Muscle of arm (tissue), 14 donors: ENCODE data around the gene PTP4A2. TPM values are rescaled to one million over a fixed set of nuclear protein-coding genes. Genes with fewer than 3 reads are reported as not detected.

Experiments used
- DNase-seq: peaks from one replicate; pipeline ENCODE4 v3.0.0-alpha.2; 2013
- long read RNA-seq, 11 donors: transcript quantifications; one replicate each; lab custom pipeline, GENCODE V29; 2026
- polyA plus RNA-seq, 12 donors: library from polyadenylated mRNA; unstranded; fragments of 120-200 nt; gene quantifications; one replicate each; pipeline ENCODE4 v1.2.1, GENCODE V29; 2013; ENCODE audit not compliant: insufficient read length in 12 of 12

Gene PTP4A2
- polyA plus RNA-seq = 100 to 1,000 TPM; 221 to 863 (median 252) TPM
- long read RNA-seq, donor 1, transcript PTP4A2-221 (6 exons, 3,921 nt) = minor isoform, 46 of 277 reads
- long read RNA-seq, donor 1, transcript PTP4A2-201 (4 exons, 1,032 nt) = minor isoform, 5 of 277 reads
- long read RNA-seq, donor 1, transcript PTP4A2-205 (2 exons, 651 nt) = minor isoform, 6 of 277 reads
- long read RNA-seq, donor 1, transcript PTP4A2-218 (5 exons, 3,353 nt) = major isoform, 85 of 277 reads
- long read RNA-seq, donor 1, partial matches to known transcripts = 130 of 277 reads
- long read RNA-seq, donor 1, other reads (novel, unspliced or antisense) = 0 of 277 reads
- long read RNA-seq, donor 2, transcript PTP4A2-221 (6 exons, 3,921 nt) = minor isoform, 32 of 128 reads
- long read RNA-seq, donor 2, transcript PTP4A2-218 (5 exons, 3,353 nt) = major isoform, 33 of 128 reads
- long read RNA-seq, donor 2, partial matches to known transcripts = 47 of 128 reads
- long read RNA-seq, donor 2, other reads (novel, unspliced or antisense) = 7 of 128 reads
- long read RNA-seq, donor 3, transcript PTP4A2-221 (6 exons, 3,921 nt) = minor isoform, 8 of 87 reads
- long read RNA-seq, donor 3, transcript PTP4A2-218 (5 exons, 3,353 nt) = major isoform, 38 of 87 reads
- long read RNA-seq, donor 3, partial matches to known transcripts = 24 of 87 reads
- long read RNA-seq, donor 3, other reads (novel, unspliced or antisense) = 9 of 87 reads
- long read RNA-seq, donor 4, transcript PTP4A2-221 (6 exons, 3,921 nt) = minor isoform, 8 of 48 reads
- long read RNA-seq, donor 4, transcript PTP4A2-218 (5 exons, 3,353 nt) = major isoform, 32 of 48 reads
- long read RNA-seq, donor 4, partial matches to known transcripts = 0 of 48 reads
- long read RNA-seq, donor 4, other reads (novel, unspliced or antisense) = 0 of 48 reads
- long read RNA-seq, donor 5, transcript PTP4A2-221 (6 exons, 3,921 nt) = minor isoform, 39 of 279 reads
- long read RNA-seq, donor 5, transcript PTP4A2-201 (4 exons, 1,032 nt) = minor isoform, 14 of 279 reads
- long read RNA-seq, donor 5, transcript PTP4A2-218 (5 exons, 3,353 nt) = major isoform, 106 of 279 reads
- long read RNA-seq, donor 5, transcript PTP4A2-217 (4 exons, 667 nt) = minor isoform, 5 of 279 reads
- long read RNA-seq, donor 5, partial matches to known transcripts = 107 of 279 reads
- long read RNA-seq, donor 5, other reads (novel, unspliced or antisense) = 0 of 279 reads
- long read RNA-seq, donor 6, transcript PTP4A2-201 (4 exons, 1,032 nt) = minor isoform, 7 of 66 reads
- long read RNA-seq, donor 6, transcript PTP4A2-218 (5 exons, 3,353 nt) = major isoform, 36 of 66 reads
- long read RNA-seq, donor 6, transcript PTP4A2-221 (6 exons, 3,921 nt) = minor isoform, 18 of 66 reads
- long read RNA-seq, donor 6, partial matches to known transcripts = 0 of 66 reads
- long read RNA-seq, donor 6, other reads (novel, unspliced or antisense) = 0 of 66 reads
- long read RNA-seq, donor 7, transcript PTP4A2-221 (6 exons, 3,921 nt) = minor isoform, 13 of 83 reads
- long read RNA-seq, donor 7, transcript PTP4A2-218 (5 exons, 3,353 nt) = major isoform, 26 of 83 reads
- long read RNA-seq, donor 7, partial matches to known transcripts = 39 of 83 reads
- long read RNA-seq, donor 7, other reads (novel, unspliced or antisense) = 0 of 83 reads
- long read RNA-seq, donor 8, transcript PTP4A2-221 (6 exons, 3,921 nt) = minor isoform, 40 of 280 reads
- long read RNA-seq, donor 8, transcript PTP4A2-218 (5 exons, 3,353 nt) = major isoform, 98 of 280 reads
- long read RNA-seq, donor 8, transcript PTP4A2-205 (2 exons, 651 nt) = minor isoform, 12 of 280 reads
- long read RNA-seq, donor 8, transcript PTP4A2-201 (4 exons, 1,032 nt) = minor isoform, 13 of 280 reads
- long read RNA-seq, donor 8, partial matches to known transcripts = 89 of 280 reads
- long read RNA-seq, donor 8, other reads (novel, unspliced or antisense) = 17 of 280 reads
- long read RNA-seq, donor 9, transcript PTP4A2-221 (6 exons, 3,921 nt) = minor isoform, 11 of 116 reads
- long read RNA-seq, donor 9, transcript PTP4A2-218 (5 exons, 3,353 nt) = major isoform, 49 of 116 reads
- long read RNA-seq, donor 9, transcript PTP4A2-205 (2 exons, 651 nt) = minor isoform, 5 of 116 reads
- long read RNA-seq, donor 9, transcript PTP4A2-206 (2 exons, 1,551 nt) = minor isoform, 5 of 116 reads
- long read RNA-seq, donor 9, partial matches to known transcripts = 42 of 116 reads
- long read RNA-seq, donor 9, other reads (novel, unspliced or antisense) = 0 of 116 reads
- long read RNA-seq, donor 10, transcript PTP4A2-221 (6 exons, 3,921 nt) = minor isoform, 35 of 138 reads
- long read RNA-seq, donor 10, transcript PTP4A2-218 (5 exons, 3,353 nt) = major isoform, 75 of 138 reads
- long read RNA-seq, donor 10, transcript PTP4A2-201 (4 exons, 1,032 nt) = minor isoform, 10 of 138 reads
- long read RNA-seq, donor 10, partial matches to known transcripts = 11 of 138 reads
- long read RNA-seq, donor 10, other reads (novel, unspliced or antisense) = 0 of 138 reads
- long read RNA-seq, donor 11, transcript PTP4A2-221 (6 exons, 3,921 nt) = minor isoform, 35 of 189 reads
- long read RNA-seq, donor 11, transcript PTP4A2-201 (4 exons, 1,032 nt) = minor isoform, 10 of 189 reads
- long read RNA-seq, donor 11, transcript PTP4A2-218 (5 exons, 3,353 nt) = major isoform, 72 of 189 reads
- long read RNA-seq, donor 11, transcript PTP4A2-205 (2 exons, 651 nt) = minor isoform, 6 of 189 reads
- long read RNA-seq, donor 11, partial matches to known transcripts = 62 of 189 reads
- long read RNA-seq, donor 11, other reads (novel, unspliced or antisense) = 0 of 189 reads

DNA sequence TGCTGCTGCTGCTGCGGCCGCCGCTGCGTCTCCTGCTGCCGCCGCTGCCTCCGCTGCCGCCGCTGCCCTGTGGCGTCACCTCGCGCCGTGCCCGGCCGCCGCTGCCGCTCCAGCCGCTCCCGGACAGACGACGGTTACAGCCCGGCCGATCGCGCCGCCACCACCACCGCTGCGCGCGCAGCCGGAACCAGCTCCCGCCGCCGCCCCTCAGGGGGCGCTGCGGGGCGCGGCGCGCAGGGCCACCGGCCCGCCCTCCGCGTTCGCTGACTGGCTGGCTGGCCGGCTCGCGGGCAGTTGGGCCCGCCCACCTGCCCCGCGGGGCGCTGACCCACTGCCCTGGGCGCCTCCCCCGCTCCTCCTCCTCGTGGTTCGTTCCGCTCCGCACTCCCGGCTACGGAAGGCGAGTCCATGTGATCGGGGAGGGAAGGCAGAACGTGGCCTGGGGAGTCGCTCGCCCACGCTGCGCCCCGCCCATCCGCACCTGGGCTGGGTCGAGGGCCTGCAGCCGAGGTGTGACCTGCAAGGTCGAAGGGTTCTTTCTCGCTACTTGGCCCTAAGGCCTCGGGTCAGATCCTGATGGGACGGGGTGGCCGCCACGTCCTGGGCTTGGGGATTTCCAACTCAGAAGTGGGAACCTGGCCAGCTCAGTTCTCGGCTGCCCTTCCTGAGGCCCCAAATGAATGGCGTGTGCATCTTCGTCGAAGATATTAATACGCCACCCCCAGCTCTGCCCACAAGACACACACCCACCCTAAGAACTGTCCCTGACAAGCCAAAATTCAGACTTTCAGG lies at the start of gene PTP4A2:
Gene PTP4A2 (minus strand): TSS at position 185 of the 792 bp plus-strand sequence. CDS start 19,303 bp downstream, outside the sequence.
- DNase-seq = peak; percentile 92

DNA sequence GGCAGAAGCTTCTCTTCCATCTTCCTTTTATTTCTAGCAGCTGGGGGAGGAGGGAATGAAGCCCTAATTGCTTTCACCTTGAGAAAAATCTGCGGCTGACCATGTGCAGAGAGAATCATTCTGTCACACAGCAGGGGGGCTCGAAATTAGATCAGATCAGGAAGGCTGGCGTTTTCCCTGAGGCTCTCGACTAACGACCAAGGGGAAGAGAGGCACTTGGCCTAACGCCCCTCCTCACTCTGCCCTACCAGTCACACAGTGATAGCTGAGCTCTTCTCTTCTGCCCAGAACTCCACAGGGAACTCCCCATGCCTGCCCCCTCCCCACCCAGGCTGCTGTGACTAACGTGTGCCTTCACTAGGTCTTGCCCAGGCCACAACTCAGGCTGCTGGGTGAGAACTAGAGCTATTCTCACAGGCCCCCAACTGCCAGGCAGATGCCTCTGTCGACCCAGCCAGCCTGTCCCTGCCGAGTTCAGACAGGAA lies 49.0 kb upstream of the PTP4A2 start:
- DNase-seq = no peak

DNA sequence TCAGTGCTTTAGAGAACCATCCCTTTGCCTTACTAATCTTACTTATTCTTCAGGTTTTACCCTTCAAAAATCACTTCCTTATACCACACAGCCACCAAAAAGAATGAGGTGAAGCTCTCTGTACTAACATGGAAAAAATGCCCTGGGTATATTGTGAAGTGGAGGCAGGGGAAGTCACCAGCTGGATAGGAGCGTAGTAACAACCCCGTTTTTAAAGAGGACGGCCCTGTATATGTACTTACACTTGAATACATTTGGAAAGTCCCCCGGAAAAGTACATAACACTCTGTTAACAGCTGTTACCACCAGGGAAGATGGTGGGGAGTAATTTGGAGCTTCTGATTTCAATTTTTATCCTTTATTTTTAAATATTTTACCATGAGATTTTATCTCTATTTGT lies 47.3 kb upstream of the PTP4A2 start:
- DNase-seq = no peak

DNA sequence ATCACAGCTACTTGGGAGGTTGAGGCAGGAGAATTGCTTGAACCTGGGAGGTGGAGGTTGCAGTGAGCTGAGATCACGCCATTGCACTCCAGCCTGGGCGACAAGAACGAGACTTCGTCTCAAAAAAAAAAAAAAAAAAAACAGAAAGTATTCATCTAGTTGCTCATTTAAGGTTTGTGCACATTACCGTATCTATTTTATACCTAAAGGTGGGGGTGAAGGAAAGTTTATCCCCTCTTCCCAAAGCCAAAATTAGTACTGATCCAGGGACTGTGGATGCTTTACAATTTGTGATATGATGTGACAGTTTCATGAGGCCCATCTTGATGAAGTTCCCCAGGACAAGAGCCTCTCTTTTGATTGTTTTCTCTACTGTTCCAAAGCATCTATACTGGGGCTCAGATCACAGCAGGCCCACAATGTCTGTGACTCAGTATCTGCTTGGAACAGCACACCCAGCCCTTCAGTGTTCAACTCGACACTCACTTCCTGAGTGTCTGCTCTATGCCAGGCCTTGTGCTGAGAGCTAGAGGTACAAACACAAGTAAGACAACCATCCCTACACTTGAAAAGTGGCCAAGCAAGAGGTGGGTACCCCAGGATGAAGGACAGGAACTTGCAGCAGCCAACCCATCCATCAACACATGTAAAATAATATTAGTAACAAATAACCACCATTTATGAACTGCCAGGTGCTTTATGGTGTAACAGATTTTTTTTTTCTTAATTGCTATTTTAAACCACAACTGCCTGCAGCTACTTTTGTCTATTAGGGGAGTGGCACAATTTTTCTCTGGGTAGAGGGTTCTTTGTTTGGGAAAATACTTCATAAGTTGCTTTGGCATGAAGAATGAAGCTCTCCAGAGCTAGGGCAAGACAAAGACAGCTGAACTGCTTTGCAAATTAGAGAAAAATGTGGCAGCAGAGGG lies 46.5 kb upstream of the PTP4A2 start:
- no peak for DNase-seq

DNA sequence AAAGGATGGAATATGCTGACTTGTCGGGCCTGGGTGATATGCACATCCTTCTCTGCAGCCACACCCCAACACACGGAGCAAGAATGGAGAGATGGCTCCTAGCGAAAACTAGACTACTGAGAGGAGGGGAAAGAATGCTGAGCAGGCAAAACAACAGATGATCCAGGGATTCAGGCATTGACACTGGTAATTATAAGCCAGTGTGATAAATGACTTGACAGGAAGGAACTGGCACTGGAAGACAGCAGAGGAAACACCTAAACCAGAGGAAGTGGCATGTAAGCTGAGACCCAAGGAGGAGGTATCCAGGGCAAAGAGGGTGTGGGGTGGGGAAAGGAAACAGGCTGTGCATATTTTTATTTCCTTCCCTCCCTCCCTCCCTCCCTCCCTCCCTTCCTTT lies 43.8 kb upstream of the PTP4A2 start:
- DNase-seq = no peak

DNA sequence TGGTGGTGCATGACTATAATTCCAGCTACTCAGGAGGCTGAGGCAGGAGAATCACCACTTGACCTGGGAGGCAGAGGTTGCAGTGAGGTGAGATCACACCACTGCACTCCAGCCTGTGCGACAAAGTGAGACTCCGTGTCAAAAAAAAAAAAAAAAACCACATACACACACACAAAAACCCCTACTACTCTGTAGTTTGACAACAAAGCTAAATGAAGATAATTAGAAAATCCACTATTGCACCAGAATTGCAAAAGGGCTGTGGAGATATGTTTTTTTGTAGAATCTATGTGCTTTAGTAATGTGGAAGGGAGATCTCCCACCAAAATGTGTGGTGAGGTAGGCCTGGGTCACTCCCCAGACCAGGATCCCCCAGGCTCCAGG lies 43.3 kb upstream of the PTP4A2 start:
- no peak for DNase-seq

DNA sequence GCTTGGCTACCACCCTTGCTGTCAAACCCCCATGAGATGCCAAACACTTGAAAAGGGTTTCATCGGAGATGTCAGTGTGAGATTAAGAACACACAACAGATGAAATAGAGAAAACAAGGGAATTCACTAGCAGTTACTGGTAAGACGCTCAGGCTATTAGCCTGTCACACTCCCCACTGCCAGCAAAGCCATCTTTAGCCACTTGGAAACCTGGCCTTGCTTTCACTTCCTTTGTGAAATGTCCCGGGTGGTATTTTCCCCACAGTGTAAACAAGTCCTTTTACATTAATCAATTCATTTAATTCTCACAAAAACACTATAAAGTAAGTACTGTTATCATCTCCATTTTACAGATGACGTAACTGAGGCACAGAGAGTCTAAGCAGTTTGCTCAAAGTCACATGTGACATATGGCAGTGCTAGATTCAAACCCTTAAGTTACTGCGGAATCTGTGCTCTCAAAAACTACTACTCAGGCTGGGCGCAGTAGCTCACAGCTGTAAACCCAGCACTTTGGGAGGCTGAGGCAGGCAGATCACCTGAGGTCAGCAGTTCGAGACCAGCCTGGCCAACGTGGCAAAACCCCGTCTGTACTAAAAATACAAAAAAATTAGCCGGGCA lies 42.8 kb upstream of the PTP4A2 start:
- no peak for DNase-seq

DNA sequence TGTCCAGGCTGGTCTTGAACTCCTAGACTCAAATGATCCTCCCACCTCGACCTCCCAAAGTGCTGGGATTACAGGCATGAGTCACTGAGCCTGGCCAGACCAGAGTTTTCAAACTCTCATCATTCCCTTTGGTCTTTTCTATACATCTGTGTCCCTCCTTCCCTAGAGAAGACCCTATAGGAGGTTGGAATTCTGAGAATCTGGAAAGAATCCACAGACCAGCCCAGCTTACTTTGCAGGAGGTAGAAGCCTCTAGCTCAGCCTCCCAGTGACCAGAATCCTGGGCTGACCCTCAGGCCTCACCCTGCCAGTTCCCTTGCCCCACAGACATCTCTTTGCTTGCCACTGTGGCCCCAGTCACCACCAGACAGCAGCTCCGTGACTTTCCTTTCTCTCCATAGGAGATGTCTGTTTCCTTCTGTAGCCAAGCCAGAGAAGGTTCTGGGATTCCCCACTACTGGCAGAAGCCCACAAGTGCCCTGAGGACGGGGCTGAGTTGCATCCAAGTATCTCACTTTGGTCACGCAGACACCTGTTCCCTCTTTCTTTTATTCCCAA lies 40.8 kb upstream of the PTP4A2 start:
- no peak for DNase-seq

DNA sequence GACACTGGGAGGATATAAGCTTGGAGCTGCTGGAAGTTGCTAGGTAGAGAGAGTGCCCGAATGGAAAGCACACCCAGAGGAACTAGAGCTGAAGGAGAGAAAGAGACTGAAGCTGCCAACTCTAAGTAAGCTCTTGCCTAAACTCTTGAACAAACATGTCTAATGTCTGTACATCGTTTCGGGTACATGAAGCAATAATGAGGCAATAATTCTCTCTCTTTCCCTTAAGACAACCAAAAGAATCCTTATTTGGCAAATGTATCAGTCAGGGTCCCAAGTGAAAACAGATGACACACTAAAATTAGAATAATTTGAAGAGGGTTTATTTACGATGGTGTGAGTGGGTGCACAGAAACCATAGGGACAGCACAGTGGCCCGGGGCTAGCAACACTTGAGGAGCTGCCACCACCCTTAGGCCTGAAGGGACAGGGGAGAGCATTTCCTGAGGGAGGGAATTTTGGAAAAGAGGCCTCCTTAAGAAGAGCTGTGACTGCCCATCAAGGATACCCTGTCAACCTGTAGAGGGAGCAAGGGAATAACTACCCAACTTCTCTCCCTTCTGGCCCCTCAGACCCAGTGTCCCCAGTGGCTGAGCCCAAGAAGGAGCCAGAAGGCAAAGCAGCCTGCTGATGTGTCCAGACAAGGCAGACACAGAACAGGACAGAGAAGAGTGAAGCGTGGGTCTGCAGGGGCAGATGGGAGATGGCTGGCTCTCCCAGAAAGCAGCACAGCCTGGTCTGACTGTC lies 39.4 kb upstream of the PTP4A2 start:
- no peak for DNase-seq

DNA sequence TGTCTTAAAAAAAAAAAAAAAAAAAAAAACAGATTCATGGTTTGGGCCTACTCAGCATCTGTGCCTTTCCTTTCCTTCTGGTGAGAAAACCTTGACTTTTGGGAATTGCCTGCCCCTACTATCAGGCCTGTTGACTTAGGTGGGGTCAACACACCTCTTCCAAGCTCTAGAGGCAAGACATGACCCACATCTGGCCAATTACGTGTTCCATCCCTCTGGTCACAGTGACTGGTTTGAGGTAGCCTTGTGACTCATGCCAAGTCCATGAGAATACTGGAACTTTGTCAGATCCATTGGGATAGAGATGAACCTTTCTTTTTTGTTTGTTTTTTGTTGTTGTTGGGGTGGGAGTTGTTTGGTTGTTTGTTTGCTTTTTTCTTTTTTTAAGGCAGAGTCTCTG lies 38.2 kb upstream of the PTP4A2 start:
- no peak for DNase-seq

DNA sequence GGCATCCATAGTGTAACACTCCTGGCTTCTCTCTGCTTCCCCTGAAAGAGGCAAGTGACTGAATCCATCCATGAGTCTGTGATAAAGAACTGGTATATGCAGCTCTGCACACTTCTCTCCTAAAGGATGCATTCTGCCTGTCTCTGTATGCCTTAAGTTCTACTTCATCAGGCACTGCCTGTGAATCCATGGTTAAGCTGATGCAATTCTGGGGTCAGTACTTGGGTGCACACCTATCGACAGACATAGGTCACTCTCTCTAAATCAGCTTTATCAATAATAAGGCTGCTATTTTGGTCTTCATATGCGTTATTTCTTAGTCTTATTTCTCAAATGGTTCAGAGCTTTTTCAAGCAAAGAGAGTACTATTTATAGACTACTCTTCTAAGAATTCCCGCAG lies 32.7 kb upstream of the PTP4A2 start:
- no peak for DNase-seq

DNA sequence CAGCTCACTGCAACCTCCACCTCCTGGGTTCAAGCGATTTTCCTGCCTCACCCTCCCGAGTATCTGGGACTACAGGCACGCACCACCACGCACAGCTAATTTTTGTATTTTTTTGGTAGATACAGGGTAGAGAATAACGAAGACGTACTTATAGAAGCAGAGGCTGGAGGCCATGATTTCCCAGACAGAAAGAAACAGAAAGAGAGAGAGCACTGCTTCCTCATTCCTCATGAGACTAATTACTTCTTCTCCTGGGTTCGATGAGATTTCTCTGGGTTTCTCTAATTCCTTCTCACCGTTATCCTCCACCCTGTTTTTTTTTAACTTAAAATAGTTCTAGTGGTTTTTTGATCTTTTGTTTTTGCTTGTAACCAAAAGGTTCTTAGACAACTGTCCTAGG lies 23.4 kb upstream of the PTP4A2 start:
- DNase-seq = no peak

DNA sequence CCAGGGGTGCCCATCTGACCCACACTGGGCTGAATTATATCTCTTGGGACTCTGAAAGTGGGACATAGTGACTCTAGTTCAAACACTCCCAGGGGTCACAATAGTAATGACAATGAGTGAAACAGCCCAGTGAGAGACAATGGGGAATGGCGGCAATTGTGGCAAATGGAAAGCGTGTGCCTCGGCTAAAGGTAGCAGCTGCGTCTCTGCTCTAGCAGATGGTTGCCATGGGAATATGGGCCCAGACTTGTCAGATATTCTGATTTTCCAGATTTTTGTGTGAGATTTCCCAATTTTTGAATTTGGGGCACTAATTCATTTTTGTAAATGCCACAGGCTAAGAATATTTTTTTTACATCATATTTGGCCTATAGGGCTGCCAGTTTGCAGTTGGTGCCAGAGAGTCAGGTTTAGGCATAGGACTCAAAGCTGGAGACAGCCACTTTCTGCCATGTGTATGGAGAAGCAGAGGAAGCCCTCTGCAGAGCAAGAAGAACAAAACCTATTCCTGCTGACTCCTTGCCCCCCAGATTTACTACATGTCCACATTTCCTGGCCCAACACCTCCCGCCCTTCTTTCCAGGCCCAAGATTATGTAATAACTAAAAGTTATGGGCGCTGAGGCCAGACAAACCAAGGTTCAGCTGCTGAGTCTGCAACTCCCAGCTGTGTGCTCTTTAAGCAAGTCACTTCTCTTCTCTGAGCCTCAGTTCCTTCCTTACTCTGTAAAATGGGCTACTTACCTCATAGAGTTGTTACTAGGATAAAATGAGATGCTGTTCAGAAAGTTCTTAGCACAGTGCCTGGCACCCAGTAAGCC lies 21.6 kb upstream of the PTP4A2 start:
- DNase-seq = no peak
